SIG-M5 treated with dmso at 0.1 percent for 504 hours (cell line): ENCODE measurements around the gene POT1.

Experiments
- DNase-seq: peaks from one replicate; lab custom pipeline; 2025; ENCODE audit not compliant: unreplicated experiment; lab: John Stamatoyannopoulos, UW

Gene POT1

DNA sequence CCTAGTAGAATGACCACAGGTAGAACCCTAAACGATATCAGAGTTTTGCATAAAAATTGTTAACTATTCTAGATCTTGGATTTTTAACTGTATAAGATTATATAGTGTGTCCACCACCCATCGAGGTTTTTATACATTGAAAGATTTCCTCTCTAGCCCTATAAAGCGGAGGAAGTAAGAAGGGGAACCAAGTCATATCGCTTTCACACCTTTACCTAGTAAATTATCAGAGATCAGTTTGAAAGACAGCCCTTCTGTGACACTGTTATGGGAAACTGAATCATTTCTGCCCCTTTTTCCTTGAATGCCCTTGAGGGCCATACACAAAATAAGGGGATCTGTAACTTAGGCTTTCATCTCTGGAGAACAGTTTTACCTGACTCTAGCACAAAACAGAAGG is 155.7 kb downstream of the POT1 start:
- DNase-seq: no peak

DNA sequence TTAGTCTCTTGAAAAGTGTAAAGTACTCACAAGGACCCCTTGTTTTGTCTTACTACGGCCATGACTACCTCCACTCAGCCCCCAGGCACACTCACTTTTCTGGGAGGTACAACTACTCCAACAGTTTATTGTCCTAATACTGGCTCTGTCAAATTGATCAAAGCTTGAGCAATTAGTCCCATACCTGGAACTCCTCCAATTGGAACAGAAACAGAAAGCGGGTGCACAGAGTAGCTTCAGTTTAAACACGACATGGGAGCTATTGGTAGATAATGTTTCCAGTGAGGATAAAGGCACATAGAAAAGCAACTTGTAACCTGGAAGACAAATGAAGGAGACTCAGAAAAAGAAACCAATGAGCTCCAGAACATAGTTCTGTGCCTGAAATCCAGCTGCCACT is 156.3 kb downstream of the POT1 start:
- DNase-seq: no peak
